Measurements from ENCODE around the gene SSTR3.

DNA sequence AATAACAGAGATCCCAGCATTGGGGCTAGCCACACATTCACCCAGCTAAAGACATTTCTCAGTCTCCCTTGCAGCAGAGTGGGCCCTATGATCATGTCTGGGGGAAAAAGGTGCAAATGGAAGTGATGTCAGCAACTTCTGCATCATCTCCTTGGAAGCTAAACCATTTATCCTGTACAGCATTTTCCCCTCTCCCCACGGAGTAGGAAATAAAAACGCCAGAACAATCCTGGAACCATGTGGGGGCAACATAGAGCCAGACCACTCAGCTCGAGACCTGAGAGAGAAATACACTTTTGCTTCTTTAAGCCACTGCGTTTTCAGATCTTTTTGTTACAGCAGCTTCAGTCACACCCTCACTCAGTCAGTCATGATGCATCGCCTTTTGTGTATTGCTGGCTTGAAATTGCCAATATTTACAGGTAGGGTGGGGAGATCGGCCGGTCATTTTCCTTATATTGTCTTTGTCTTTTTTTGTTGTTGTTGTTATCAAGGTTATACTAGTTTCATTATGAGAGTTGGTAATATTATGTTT is 40.9 kb upstream of the SSTR3 start:
- TF ChIP-seq CTCF (IDR thresholded peaks at IDR 0.05) (no peak), POLR2A (IDR thresholded peaks at IDR 0.05) (no peak), POLR2AphosphoS5 (IDR thresholded peaks at IDR 0.05) (no peak), EP300 (IDR thresholded peaks at IDR 0.05) (no peak)

Measured in sigmoid colon (tissue), 4 donors.